Gastrocnemius medialis (tissue), 4 donors: Measurements from ENCODE around the gene GNAS-AS1. TPM values are rescaled to one million over a fixed set of nuclear protein-coding genes. Genes with fewer than 3 reads are reported as not detected.

Experiments
- ATAC-seq, 2 donors: fragments of 150-250 bp; one replicate each; pipeline ENCODE4 v1.9.1; 2016
- DNase-seq, 2 donors: peaks; one replicate each; pipeline ENCODE4 v3.0.0-alpha.2; 2019
- H3K27ac ChIP-seq, 4 donors: fragments of 200-600 bp; sonication (generic); 1 replicate in 1 of 4; 2 replicates in 3 of 4; pipeline ENCODE4 v1.5.1; 2016 to 2018; ENCODE audit warnings: mild to moderate bottlenecking in 2 of 4, moderate library complexity in 1 of 4
- H3K27me3 ChIP-seq, 3 donors: fragments of 200-600 bp; sonication (generic) in 2 of 3; 1 replicate in 1 of 3; 2 replicates in 2 of 3; pipeline versions ENCODE4 v1.5.1 to v1.6.0; 2016 to 2019; ENCODE audit warnings: mild to moderate bottlenecking in 1 of 3, moderate library complexity in 1 of 3
- H3K36me3 ChIP-seq, 2 donors: fragments of 200-600 bp; sonication (generic) in 1 of 2; one replicate each; pipeline ENCODE4 v1.5.1; 2017 to 2018
- H3K4me1 ChIP-seq, 2 donors: fragments of 200-600 bp; sonication (generic) in 1 of 2; one replicate each; pipeline ENCODE4 v1.5.1; 2016 to 2017; ENCODE audit warnings: mild to moderate bottlenecking in 2 of 2
- H3K4me3 ChIP-seq, 4 donors: fragments of 200-600 bp; sonication (generic) in 3 of 4; 1 replicate in 1 of 4; 2 replicates in 3 of 4; pipeline ENCODE4 v1.5.1; 2016 to 2019; ENCODE audit warnings: mild to moderate bottlenecking in 2 of 4
- H3K9me3 ChIP-seq, 3 donors: fragments of 200-600 bp; sonication (generic) in 2 of 3; 1 replicate in 1 of 3; 2 replicates in 2 of 3; pipeline ENCODE4 v1.5.1; 2016 to 2019
- CTCF ChIP-seq, 5 experiments: fragments of 450-650 bp in 3 of 5; fragments of 200-600 bp in 2 of 5; sonication (generic) in 2 of 5; IDR thresholded peaks in 4 of 5; conservative IDR thresholded peaks in 1 of 5; 1 replicate in 4 of 5; 2 replicates in 1 of 5; pipeline ENCODE4 v1.5.1; 2016 to 2019; ENCODE audit warnings: antibody characterized with exemption in 5 of 5, mild to moderate bottlenecking in 3 of 5, moderate library complexity in 3 of 5
- POLR2A ChIP-seq, 2 donors: fragments of 450-650 bp; IDR thresholded peaks; one replicate each; pipeline ENCODE4 v1.6.1; 2017; ENCODE audit warnings: antibody characterized with exemption in 2 of 2, mild to moderate bottlenecking in 2 of 2, moderate library complexity in 2 of 2
- in situ Hi-C, 4 donors: fragments of 200-750 bp; cut with MboI; loops; one replicate each; pipeline versions ENCODE4 v1.15.0 to v1.8.0; 2017; ENCODE audit warnings: low sequenced_read_pairs in 4 of 4
- intact Hi-C: fragments of 100-400 bp; cut with DNase I; formaldehyde crosslinking; loops from one replicate; pipeline ENCODE4 v1.15.1; 2023; ENCODE audit warnings: low total_unique reads
- total RNA-seq, 4 donors: library from RNA; depleted of rRNA; stranded (reverse); fragments of >200 nt; gene quantifications; one replicate each; pipeline versions ENCODE4 v1.1.0 to v1.2.3, GENCODE V29; 2016

The GNAS-AS1 gene
- total RNA-seq, 4 donors from 2014 or later = not detected

GRCh38 chr20:58883241-58883691 is 32.6 kb upstream of the GNAS-AS1 start:
- intact Hi-C loops = no loop called here
- ATAC-seq = no peak

GRCh38 chr20:58882704-58883089 is 32.0 kb upstream of the GNAS-AS1 start:
- in situ Hi-C loops = loop anchor here (10.0 to 25.0 kb wide), 3 partner anchors 102 to 162 kb away; partner anchors contain the start of genes NELFCD (in 3 of the 4) and PRELID3B (in 1 of the 4)
- Histone ChIP-seq H3K4me3 (no peak overlapping the region), H3K9me3 (peaks cover 0 to 8% (median 0%) of the 10 kb centered on the region in 3 donors), H3K36me3 (no peaks in the 10 kb centered on the region), H3K27me3 (peaks cover 0 to 9% (median 0%) of the 10 kb centered on the region in 3 donors), H3K4me1 (peaks cover 5 to 7% of the 10 kb centered on the region in 2 donors), H3K27ac (no peak overlapping the region)
- TF ChIP-seq POLR2A (IDR thresholded peaks at IDR 0.05) (no peak), CTCF (IDR thresholded peaks at IDR 0.05 in 4 of 5, conservative IDR thresholded peaks at IDR 0.05 in 1 of 5) (no peak)
- intact Hi-C loops = no loop called here
- DNase-seq (no peak), ATAC-seq (no peak)

More at GRCh38 chr20:58883241-58883691, 32.6 kb upstream of the GNAS-AS1 start:
- DNase-seq = no peak
- H3K9me3 ChIP-seq = peaks cover 0 to 8% (median 0%) of the 10 kb centered on the region in 3 donors
- no peaks in the 10 kb centered on the region for H3K36me3 ChIP-seq
- H3K4me1 ChIP-seq = peaks cover 9 to 11% of the 10 kb centered on the region in 2 donors
- peak overlapping the region in 1 of 4 donors; percentile 6 for H3K27ac ChIP-seq
- peaks cover 0 to 9% (median 0%) of the 10 kb centered on the region in 3 donors for H3K27me3 ChIP-seq
- TF ChIP-seq CTCF (IDR thresholded peaks at IDR 0.05 in 4 of 5, conservative IDR thresholded peaks at IDR 0.05 in 1 of 5) = no peak
- no peak for TF ChIP-seq POLR2A (IDR thresholded peaks at IDR 0.05)
- H3K4me3 ChIP-seq = no peak overlapping the region
- in situ Hi-C loops = loop anchor here (10.0 to 25.0 kb wide), 3 partner anchors 102 to 162 kb away; partner anchors contain the start of genes NELFCD (in 3 of the 4) and PRELID3B (in 1 of the 4)

- H3K9me3 ChIP-seq = peaks cover 0 to 8% (median 0%) of the 10 kb centered on the region in 3 donors
- peaks cover 0 to 12% (median 0%) of the 10 kb centered on the region in 3 donors for H3K27me3 ChIP-seq
- in situ Hi-C loops = loop anchor here (10.0 to 25.0 kb wide), 3 partner anchors 104 to 164 kb away; partner anchors contain the start of genes NELFCD (in 3 of the 4) and PRELID3B (in 1 of the 4)
- no peaks in the 10 kb centered on the region for H3K36me3 ChIP-seq
- H3K4me1 ChIP-seq = peaks cover 5 to 7% of the 10 kb centered on the region in 2 donors
- no peak overlapping the region for H3K4me3 ChIP-seq
- H3K27ac ChIP-seq = no peak overlapping the region
- intact Hi-C loops = no loop called here
- ATAC-seq (no peak), DNase-seq (no peak)
- TF ChIP-seq CTCF (IDR thresholded peaks at IDR 0.05 in 4 of 5, conservative IDR thresholded peaks at IDR 0.05 in 1 of 5) = no peak
- no peak for TF ChIP-seq POLR2A (IDR thresholded peaks at IDR 0.05)
Observed at GRCh38 chr20:58880994-58881752, 30.5 kb upstream of the GNAS-AS1 start.

GRCh38 chr20:58880441-58880840 is 29.7 kb upstream of the GNAS-AS1 start:
- intact Hi-C loops (no loop called here), in situ Hi-C loops (loop anchor here (10.0 to 25.0 kb wide), 3 partner anchors 104 to 164 kb away; partner anchors contain the start of genes NELFCD (in 3 of the 4) and PRELID3B (in 1 of the 4))
- ATAC-seq (no peak), DNase-seq (no peak)
- Histone ChIP-seq H3K27ac (no peak overlapping the region), H3K27me3 (peaks cover 0 to 12% (median 0%) of the 10 kb centered on the region in 3 donors), H3K36me3 (no peaks in the 10 kb centered on the region), H3K4me3 (no peak overlapping the region), H3K9me3 (peaks cover 0 to 5% (median 0%) of the 10 kb centered on the region in 3 donors), H3K4me1 (peaks cover 5 to 7% of the 10 kb centered on the region in 2 donors)
- TF ChIP-seq POLR2A (IDR thresholded peaks at IDR 0.05) (no peak), CTCF (IDR thresholded peaks at IDR 0.05 in 4 of 5, conservative IDR thresholded peaks at IDR 0.05 in 1 of 5) (no peak)
